NCI-H748 (cell line): Measurements from ENCODE around the gene GRM4.

Source experiments
- DNase-seq: peaks from one replicate; lab custom pipeline; 2025; ENCODE audit not compliant: unreplicated experiment; lab: John Stamatoyannopoulos, UW

The GRM4 gene

DNA sequence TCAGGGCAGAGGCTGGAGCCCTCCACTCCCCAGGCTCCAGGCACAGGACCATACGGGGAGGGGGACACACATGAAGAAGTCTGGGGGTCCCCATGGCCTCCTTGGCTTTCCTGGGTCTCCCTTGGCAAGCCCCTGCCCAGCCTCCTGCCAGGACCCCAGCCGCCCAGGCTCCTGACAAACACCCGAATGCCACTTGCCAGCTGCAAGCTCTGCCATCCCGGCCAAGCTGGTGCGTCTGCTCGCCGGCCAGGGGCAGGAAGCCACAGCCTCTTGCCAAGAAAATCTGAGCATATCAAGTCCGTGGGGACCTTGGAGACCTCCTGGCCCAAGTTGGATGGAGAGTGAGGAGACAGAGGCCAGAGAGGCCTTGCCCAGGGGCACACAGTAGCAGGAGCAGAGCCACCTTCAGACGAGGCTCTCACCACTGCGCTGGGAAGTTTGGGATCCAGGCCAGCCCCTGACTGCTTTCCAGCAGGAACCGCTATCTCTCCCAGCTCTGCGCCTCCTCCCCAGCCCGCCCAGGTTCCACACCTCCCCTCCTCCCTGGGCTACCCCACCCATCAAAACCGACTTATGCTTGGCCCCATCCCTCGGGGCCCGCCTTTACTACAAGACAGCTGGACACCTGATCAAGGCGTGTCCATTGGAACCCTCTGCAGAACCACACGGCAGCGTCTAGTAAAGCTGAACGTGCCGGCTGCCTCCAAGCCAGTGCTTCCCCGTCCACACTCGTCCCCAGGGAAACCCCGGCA is 80.2 kb downstream of the GRM4 start:
- DNase-seq = peak; percentile 58

GRCh38 chr6:34064675-34065074 is 81.2 kb downstream of the GRM4 start:
- no peak for DNase-seq

DNA sequence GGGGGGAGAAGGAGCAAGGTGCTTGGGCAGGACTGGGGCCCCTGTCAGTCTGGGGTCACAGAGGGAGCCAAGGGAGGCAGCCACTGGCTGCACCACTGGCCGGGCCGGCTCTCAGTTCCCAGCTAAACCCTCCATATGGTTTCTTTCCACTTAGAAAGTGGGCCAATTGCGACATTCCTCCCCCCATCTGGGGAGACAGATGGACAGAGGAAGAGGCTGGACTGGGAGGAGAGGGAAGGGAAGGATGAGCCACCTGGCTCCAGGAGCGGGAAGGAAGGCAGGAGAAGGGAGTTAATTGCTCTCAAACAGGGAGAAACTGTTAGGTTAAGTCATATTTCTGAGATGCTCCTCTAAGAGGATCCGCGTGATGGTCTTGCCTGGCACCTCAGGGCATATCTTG is 82.2 kb downstream of the GRM4 start:
- no peak for DNase-seq

- DNase-seq = no peak
Observed at GRCh38 chr6:34062815-34063214, 83.1 kb downstream of the GRM4 start.

- no peak for DNase-seq
Observed at GRCh38 chr6:34062156-34062555, 83.7 kb downstream of the GRM4 start.

- DNase-seq = no peak
Observed at GRCh38 chr6:34061348-34061747, 84.5 kb downstream of the GRM4 start.

- DNase-seq = no peak
Observed at GRCh38 chr6:34059914-34060313, 86.0 kb downstream of the GRM4 start.

- DNase-seq = no peak
Observed at GRCh38 chr6:34059136-34059731, 86.7 kb downstream of the GRM4 start.

- no peak for DNase-seq
Observed at GRCh38 chr6:34057790-34058189, 88.1 kb downstream of the GRM4 start.

DNA sequence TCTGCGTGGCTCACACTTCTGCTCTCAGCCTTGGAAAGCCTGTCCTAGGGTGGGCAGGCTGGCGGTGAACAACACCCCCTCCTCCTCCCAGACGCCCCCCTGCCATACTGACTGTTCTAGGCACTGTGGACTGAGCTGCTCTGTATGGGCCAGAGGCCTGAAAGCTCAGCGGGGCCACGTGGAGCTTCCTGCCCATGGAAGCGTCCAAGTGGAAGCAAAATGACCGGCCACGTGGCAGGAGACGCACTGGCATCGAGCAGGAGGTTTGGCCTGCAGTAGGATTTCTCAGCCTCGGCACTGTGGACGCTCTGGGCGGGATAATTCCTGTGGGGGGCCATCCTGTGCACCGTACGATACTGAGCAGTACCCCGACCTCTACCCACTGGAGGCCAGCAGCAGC is 88.7 kb downstream of the GRM4 start:
- no peak for DNase-seq

- DNase-seq = no peak
Observed at GRCh38 chr6:34056305-34057108, 89.4 kb downstream of the GRM4 start.

GRCh38 chr6:34055223-34055933 is 90.5 kb downstream of the GRM4 start:
- DNase-seq = peak; percentile 75

- DNase-seq = peak; percentile 64
Observed at GRCh38 chr6:34053721-34054120, 92.2 kb downstream of the GRM4 start.

DNA sequence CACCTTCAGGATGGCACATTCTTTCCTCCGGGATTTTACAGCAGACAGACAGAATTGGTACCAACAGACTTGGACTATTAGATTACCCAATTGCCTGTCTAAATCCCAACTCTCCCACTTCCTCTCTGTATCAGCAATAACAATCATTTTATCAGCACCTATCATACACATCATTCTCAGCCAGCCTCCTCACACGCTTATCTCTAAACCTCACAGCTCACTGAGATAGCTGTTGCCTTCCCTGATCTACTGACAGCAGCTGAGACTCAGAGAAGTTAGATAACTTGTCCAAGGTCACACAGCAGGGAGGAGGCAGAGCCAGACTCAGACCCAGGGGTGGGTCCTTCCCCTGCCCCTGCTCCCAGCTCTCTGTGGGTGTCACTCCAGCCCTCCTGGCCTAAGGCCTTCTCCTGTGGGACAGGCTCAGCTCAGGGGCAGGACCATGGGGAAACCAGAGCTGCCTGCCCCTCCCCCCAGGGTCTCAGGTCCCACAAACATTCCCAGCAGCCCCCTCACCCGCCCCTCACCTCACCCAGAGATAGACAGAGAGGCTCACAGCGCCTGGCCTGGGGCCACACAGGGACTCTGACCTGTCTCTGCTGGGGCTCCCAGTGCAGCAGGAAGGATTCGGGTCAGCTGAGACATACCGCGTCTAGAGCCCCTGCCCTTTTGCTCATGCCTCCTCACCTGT is 92.8 kb downstream of the GRM4 start:
- DNase-seq = no peak

GRCh38 chr6:34052071-34052825 is 93.6 kb downstream of the GRM4 start:
- DNase-seq = no peak

GRCh38 chr6:34051331-34051919 is 94.5 kb downstream of the GRM4 start:
- DNase-seq = no peak

DNA sequence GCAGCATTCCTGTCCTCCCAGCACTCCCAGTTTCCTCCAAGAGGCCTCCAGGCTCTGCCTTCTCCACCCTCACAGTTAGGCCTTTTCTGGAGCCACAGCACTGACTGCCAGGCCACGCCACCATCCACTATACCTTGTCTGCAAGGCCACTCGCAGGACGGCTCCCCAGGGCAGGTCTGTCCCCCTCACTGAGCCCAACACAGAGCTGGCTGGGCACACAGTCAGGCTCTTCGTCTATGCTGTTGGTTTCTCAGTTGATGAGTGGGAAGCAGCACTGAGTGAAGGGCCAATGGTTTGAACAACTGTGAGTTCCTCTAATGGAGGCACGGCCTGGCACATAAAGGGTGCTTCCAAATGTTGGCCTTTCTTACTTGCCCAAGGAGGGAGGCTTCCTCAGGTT is 95.2 kb downstream of the GRM4 start:
- no peak for DNase-seq

DNA sequence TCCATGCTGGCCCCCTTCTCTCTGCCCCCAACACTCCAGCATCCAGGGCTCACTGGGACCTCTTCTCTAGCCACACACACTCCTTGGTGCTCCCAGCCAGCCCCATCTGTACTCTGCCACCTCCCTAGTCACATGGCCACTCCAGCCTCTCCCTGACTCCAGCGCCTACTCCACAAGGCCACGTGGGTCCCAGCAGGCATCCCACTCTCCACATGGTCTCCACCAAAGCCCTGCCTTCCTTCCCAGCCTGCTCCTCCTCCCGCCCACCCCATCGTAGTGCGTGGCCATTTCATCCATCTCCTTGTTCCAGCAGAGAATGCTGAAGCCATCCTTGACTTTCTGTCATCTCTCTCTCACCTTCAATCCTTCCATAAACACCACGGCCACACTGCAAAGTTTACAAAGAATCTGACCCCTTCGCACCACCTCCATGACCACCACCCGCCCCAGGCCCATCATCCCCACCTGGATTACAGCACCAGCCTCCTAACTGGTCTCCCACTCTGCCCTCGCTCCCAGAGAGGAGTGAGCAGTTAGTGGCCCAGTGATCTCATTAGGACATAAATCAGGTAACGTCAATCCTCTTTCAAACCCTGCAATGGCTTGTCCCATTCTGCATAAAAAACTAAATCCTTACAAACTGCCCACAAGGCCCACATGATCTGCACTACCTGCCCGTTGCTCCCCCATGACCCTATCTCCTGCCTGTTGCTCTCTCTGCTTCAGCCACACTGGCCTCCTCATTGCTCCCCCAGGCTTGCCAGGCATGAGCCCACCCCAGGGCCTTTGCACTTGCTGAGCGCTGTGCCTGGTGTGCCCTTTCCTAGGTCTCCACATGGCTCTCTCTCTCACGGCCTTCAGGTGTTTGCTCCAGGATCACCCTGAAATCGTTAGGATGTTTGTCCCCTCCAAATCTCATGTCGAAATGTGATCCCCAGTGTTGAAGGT is 96.2 kb downstream of the GRM4 start:
- DNase-seq = no peak
